SH-SY5Y (cell line): ENCODE results near the gene RAB11FIP4.

Experiments
- GATA2 ChIP-seq: IDR thresholded peaks from 2 replicates; pipeline ENCODE4 v1.6.1; 2011; ENCODE audit warnings: mild to moderate bottlenecking, low read depth, low read length
- GATA3 ChIP-seq: IDR thresholded peaks from 2 replicates; pipeline ENCODE4 v1.6.1; 2011; ENCODE audit warnings: low read depth, mild to moderate bottlenecking, low read length, moderate library complexity

The RAB11FIP4 gene

GRCh38 chr17:31469959-31470358, 78.5 kb downstream of the RAB11FIP4 start:
- TF ChIP-seq GATA3 (no peak), GATA2 (no peak)

DNA sequence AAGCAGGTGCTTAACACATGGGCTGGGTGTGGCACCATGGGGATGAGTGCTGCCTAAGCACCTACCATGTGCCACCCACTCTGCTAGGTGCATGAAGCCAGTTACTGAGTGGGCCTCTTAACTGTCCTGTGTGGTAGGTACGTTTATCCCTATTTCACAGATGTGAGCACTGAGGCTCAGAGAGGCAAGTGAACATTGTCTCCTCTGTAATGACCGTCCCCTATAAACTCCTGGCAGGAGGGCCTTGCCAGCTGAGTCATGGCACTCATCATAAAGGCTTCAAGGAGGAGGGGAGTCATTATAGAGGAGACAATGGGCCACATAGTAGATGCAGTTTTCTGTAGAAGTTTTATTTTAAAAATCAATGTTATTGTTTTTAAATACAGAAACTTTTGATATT, 79.1 kb downstream of the RAB11FIP4 start:
- no peak for TF ChIP-seq GATA2
- no peak for TF ChIP-seq GATA3

- TF ChIP-seq GATA2 (no peak), GATA3 (no peak)
Observed at GRCh38 chr17:31472137-31472536, 80.7 kb downstream of the RAB11FIP4 start.

DNA sequence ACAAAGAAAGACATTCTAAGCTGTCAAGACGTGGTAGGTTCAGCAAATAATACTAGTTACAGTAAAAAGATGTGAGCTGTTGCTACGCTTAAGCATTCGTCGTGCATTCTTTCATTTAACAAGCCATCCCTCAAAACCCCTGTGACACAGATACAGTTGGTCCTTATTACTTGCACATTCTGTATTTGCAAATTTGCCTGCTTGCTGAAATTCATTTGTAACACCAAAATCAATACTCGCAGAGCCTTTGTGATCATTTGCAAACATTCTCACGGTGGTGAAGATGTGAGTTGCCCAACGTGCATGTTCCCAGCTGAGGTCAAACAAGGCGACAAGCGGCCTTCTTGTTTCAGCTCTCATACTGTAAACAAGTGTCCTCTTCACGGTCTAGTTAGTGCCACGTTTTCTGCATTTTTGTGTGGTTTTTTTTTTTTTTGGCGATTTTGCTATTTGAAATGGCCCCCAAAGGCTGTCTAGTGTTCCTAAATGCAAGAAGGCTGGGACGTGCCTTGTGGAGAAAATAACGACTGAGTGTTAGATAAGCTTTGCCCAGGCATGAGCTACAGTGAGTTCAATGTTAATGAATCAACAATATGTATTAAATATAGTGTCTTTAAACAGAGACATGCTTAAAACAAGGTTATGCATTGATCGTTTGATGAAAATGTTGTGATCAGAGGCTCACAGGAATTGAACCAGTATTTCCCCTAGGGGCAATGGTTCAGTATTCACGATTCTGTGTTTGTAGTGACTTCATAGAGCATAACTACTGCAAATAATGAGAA, 84.1 kb downstream of the RAB11FIP4 start:
- no peak for TF ChIP-seq GATA3
- TF ChIP-seq GATA2: no peak

- TF ChIP-seq GATA3 (no peak), GATA2 (no peak)
Observed at GRCh38 chr17:31476525-31477416, 85.3 kb downstream of the RAB11FIP4 start.

- TF ChIP-seq GATA3: no peak
- no peak for TF ChIP-seq GATA2
Observed at GRCh38 chr17:31477417-31478055, 86.1 kb downstream of the RAB11FIP4 start.

GRCh38 chr17:31479062-31479408, 87.6 kb downstream of the RAB11FIP4 start:
- TF ChIP-seq GATA3 (no peak), GATA2 (no peak)

DNA sequence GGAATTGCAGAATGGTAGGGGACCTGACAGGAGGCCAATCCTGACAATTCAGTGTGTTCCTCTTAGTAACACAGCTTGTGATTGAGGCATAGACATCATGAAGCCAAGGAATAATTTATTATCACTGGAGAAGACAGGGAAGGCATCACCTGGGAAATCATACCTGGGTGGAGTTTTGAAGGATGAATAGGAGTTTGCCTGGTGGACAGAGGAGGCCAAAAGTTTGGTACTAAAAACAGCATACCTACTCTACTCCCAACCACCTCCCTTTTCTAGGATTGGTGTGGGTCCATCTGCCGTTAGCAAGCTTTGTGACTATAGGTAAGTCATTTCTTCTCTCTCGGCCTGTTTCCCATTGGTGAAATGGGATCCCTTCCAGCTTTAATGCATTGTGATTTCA, 88.0 kb downstream of the RAB11FIP4 start:
- no peak for TF ChIP-seq GATA3
- no peak for TF ChIP-seq GATA2

GRCh38 chr17:31480067-31480466, 88.6 kb downstream of the RAB11FIP4 start:
- TF ChIP-seq GATA2 (no peak), GATA3 (no peak)

- TF ChIP-seq GATA2: no peak
- TF ChIP-seq GATA3: no peak
Observed at GRCh38 chr17:31480904-31481782, 89.7 kb downstream of the RAB11FIP4 start.

DNA sequence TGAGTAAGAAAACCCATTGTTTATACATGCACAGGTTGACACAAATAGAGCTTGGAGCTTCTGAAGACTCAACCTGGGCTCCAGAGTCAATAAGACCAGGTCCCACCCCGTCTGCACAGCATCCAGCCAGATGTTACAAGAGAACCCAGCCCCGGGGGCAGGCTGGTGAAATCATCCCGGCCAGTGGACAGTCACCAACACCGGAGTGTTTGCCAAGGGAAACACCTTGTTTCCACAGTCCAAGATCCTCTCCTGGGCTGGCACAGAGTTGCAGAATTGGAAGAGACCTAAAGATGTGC, 90.3 kb downstream of the RAB11FIP4 start:
- TF ChIP-seq GATA3 (no peak), GATA2 (no peak)

DNA sequence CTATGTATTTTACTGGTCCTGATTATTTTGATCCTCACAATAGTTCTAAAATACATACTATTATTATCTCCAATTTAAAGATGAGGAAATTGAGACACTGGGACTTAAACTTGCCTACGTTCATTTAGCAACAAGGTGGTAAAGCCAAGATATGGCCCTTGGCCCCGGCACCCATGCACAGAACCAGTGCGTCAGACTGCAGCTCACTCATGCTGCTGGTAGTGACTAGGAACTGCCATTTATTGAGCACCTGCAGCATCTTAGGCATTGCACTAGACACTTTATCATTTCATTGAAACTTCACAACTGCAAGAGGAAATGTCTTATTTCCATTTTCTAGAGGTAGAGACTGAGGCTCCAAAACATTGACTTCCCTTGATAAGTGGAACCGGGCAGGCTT, 93.3 kb downstream of the RAB11FIP4 start:
- no peak for TF ChIP-seq GATA3
- no peak for TF ChIP-seq GATA2

DNA sequence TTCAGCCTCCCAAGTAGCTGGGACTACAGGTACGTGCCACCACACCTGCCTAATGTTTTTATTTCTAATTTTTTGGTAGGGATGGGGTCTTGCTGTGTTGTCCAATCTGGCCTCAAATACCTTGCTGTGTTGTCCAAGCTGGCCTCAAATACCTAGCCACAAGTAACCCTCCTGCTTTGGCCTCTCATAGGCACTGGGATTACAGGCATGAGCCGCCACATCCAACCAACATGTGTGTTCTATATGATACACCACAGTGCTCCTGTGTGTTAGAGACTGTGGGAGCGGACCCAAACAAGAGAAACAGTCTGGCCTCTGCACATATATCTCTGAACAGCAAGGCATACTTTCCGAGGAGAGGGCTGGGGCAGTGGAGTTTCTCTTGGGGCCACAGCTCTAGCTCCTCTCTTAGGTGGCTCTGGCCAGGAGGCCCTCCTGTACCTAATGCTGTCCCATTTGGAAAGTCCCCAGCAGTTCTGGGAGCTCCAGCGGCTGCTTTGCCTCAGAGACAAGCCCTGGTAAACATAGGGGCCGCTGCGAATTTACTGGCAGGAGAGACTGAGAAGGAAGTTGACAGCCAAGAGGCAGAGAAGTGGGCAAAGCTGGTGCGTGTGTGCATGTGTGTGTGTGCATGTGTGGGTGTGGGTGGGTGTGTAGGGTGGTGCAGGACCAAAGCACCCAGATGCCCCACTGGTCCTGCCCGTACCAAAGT, 95.0 kb downstream of the RAB11FIP4 start:
- no peak for TF ChIP-seq GATA3
- no peak for TF ChIP-seq GATA2

DNA sequence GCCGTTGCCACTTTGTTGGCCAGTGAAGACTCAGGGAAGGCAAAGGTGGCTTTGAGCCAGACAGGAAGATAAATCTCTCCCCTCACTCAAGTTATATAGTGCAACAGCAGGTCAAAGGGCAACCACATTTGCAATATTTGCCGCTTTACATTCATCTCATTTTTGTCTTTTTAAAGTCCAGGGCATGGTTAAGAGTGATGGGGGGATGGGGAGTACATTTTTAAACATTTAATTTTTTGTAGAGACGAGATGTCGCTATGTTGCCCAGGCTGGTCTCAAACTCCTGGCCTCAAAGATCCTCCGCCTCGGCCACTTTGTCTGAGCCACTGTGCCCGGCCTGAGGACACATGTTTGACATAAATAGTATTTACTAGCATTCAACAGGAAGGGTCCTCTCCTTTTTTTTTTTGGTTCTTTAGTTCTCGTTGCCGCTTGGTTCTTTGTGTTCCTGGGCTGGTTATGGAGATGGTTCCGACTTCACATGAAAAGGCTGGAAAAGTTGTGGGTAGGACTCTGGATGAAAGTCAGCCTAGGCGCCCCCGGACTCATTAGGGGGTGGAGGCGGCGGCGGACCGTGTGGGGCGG, 95.7 kb downstream of the RAB11FIP4 start:
- TF ChIP-seq GATA3 (no peak), GATA2 (no peak)
